PC-3 (cell line): Measurements from ENCODE around the gene PRKAB2. TPM values are rescaled to one million over a fixed set of nuclear protein-coding genes. Genes with fewer than 3 reads are reported as not detected.

ENCODE experiments used
- ATAC-seq: fragments of 200-7000 bp; cut with Tn5 transposase; 2 replicates; pipeline ENCODE4 v1.9.1; 2020; ENCODE audit warnings: mild to moderate bottlenecking, moderate library complexity
- BruUV-seq: library from RNA; stranded (reverse); fragments of 400-500 nt; replicated peaks from 2 replicates; lab custom pipeline; 2021; lab: Mats Ljungman, UMichigan
- CTCF ChIA-PET: fragments of 300-600 bp; sonication (Branson Sonifier 250); formaldehyde crosslinking; loops from one replicate; lab custom pipeline; 2022; ENCODE audit warnings: antibody characterized with exemption; lab: Charles Lee
- POLR2A ChIA-PET: fragments of 300-600 bp; sonication (Branson Sonifier 250); formaldehyde crosslinking; loops from one replicate; lab custom pipeline; 2022; ENCODE audit warnings: antibody characterized with exemption; ENCODE audit not compliant: unreplicated experiment; lab: Charles Lee
- DNase-seq: peaks from one replicate; pipeline ENCODE4 v3.0.0-alpha.2; 2015
- H2AFZ ChIP-seq: fragments of 300-600 bp; sonication (generic); 2 replicates; pipeline ENCODE4 v1.6.0; 2016; ENCODE audit warnings: antibody characterized with exemption, low read length
- H3F3A ChIP-seq: fragments of 300-600 bp; sonication (generic); one replicate; pipeline ENCODE4 v1.6.0; 2017; ENCODE audit warnings: antibody characterized with exemption, low read length, control low read depth, mild to moderate bottlenecking; ENCODE audit not compliant: unreplicated experiment
- H3K27ac ChIP-seq: fragments of 300-600 bp; sonication (generic); 2 replicates; pipeline ENCODE4 v1.5.1; 2016; ENCODE audit warnings: mild to moderate bottlenecking, low read length
- H3K27me3 ChIP-seq: fragments of 300-600 bp; sonication (generic); 2 replicates; pipeline ENCODE4 v1.6.1; 2016; ENCODE audit warnings: low read length, mixed read lengths
- H3K36me3 ChIP-seq: fragments of 300-600 bp; sonication (generic); 2 replicates; pipeline ENCODE4 v1.6.1; 2016; ENCODE audit warnings: low read depth, mixed run types, low read length, mixed read lengths
- H3K4me1 ChIP-seq: fragments of 300-600 bp; sonication (generic); 2 replicates; pipeline ENCODE4 v1.5.1; 2016; ENCODE audit warnings: low read length; ENCODE audit not compliant: insufficient read depth
- H3K4me2 ChIP-seq: fragments of 300-600 bp; sonication (generic); 2 replicates; pipeline ENCODE4 v1.6.0; 2016; ENCODE audit warnings: low read length
- H3K4me3 ChIP-seq: fragments of 300-600 bp; sonication (generic); 2 replicates; pipeline ENCODE4 v1.5.1; 2016; ENCODE audit warnings: mild to moderate bottlenecking, low read length, mixed read lengths
- H3K79me2 ChIP-seq: fragments of 300-600 bp; sonication (generic); 2 replicates; pipeline ENCODE4 v1.6.1; 2017; ENCODE audit warnings: low read length, mixed read lengths
- H3K9ac ChIP-seq: fragments of 300-600 bp; sonication (generic); 2 replicates; pipeline ENCODE4 v1.6.0; 2016; ENCODE audit warnings: mild to moderate bottlenecking, low read length
- H3K9me2 ChIP-seq: fragments of 300-600 bp; sonication (generic); replicated peaks from 2 replicates; pipeline ENCODE4 v1.6.1; 2016; ENCODE audit warnings: mixed run types, low read length, mixed read lengths
- H3K9me3 ChIP-seq: fragments of 300-600 bp; sonication (generic); 2 replicates; pipeline ENCODE4 v1.6.1; 2016; ENCODE audit warnings: low read length, mixed read lengths
- H4K20me1 ChIP-seq: fragments of 300-600 bp; sonication (generic); 2 replicates; pipeline ENCODE4 v1.6.1; 2016; ENCODE audit warnings: low read length, mixed read lengths
- CTCF ChIP-seq: fragments of 300-600 bp; sonication (generic); conservative IDR thresholded peaks from 2 replicates; pipeline ENCODE4 v1.5.1; 2017; ENCODE audit warnings: antibody characterized with exemption, low read depth, mild to moderate bottlenecking, low read length
- EZH2 ChIP-seq: fragments of 300-600 bp; sonication (generic); IDR thresholded peaks from one replicate; pipeline ENCODE4 v1.6.1; 2017; ENCODE audit warnings: antibody characterized with exemption, mild to moderate bottlenecking, low read length; ENCODE audit not compliant: unreplicated experiment
- EZH2phosphoT487 ChIP-seq: fragments of 300-600 bp; sonication (generic); IDR thresholded peaks from 2 replicates; pipeline ENCODE4 v1.6.1; 2018; ENCODE audit warnings: mild to moderate bottlenecking, antibody characterized with exemption, low read length, borderline replicate concordance
- intact Hi-C: fragments of 100-400 bp; cut with micrococcal nuclease; formaldehyde crosslinking; loops from 2 replicates; pipeline ENCODE4 v1.9.0; 2023
- total RNA-seq: library from RNA; depleted of rRNA; stranded (reverse); fragments of >200 nt; gene quantifications from 2 replicates; pipeline ENCODE4 v1.2.3, GENCODE V29; 2014

The PRKAB2 gene
- total RNA-seq, 1 experiment from 2014 or later = 16.0 TPM

GRCh38 chr1:147208619-147209018 is 36.3 kb upstream of the PRKAB2 start:
- H3K27ac ChIP-seq = no peak overlapping the region
- H4K20me1 ChIP-seq = no peaks in the 10 kb centered on the region
- ChIA-PET CTCF (no interaction called here), POLR2A (no interaction called here)
- H3K27me3 ChIP-seq = no peaks in the 10 kb centered on the region
- no peak overlapping the region for H2AFZ ChIP-seq
- BruUV-seq = no TSS peak
- no peak overlapping the region for H3K9ac ChIP-seq
- H3K4me3 ChIP-seq = no peak overlapping the region
- ATAC-seq (no peak), DNase-seq (no peak)
- intact Hi-C loops = no loop called here
- H3K79me2 ChIP-seq = no peaks in the 10 kb centered on the region
- TF ChIP-seq EZH2phosphoT487 (no peak), CTCF (no peak), EZH2 (no peak)
- H3K4me1 ChIP-seq = no peaks in the 10 kb centered on the region
- H3K9me3 ChIP-seq = no peaks in the 10 kb centered on the region
- H3F3A ChIP-seq = no peaks in the 10 kb centered on the region
- H3K4me2 ChIP-seq = no peak overlapping the region
- H3K36me3 ChIP-seq = no peaks in the 10 kb centered on the region
- no peaks in the 10 kb centered on the region; the same call in 1 of the 2 replicates for H3K9me2 ChIP-seq

DNA sequence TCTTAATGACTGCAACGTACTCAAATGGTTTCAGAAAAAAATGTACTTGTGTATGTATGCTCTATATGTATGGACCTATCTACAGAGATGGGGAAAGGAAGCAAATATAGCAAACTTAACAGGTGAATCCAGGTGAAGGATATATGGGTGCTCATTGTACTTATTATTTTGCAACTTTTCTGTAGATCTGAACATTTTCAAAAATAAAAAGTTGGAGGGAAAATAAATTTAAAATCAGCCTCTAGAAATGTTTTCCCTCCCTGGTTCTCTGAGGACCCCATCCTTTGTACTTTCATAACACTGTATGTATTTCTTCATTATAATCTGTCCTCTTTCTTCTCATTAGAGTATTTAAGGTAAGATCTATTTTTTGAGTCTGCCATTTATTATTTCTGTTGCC is 34.9 kb upstream of the PRKAB2 start:
- no peaks in the 10 kb centered on the region for H3K36me3 ChIP-seq
- no peak overlapping the region for H2AFZ ChIP-seq
- no peaks in the 10 kb centered on the region for H3K27me3 ChIP-seq
- no peaks in the 10 kb centered on the region for H3K9me3 ChIP-seq
- ChIA-PET CTCF (no interaction called here), POLR2A (no interaction called here)
- no peaks in the 10 kb centered on the region for H3F3A ChIP-seq
- H3K4me2 ChIP-seq = no peak overlapping the region
- H3K4me1 ChIP-seq = no peaks in the 10 kb centered on the region
- ATAC-seq = no peak
- H4K20me1 ChIP-seq = no peaks in the 10 kb centered on the region
- no peak overlapping the region for H3K4me3 ChIP-seq
- intact Hi-C loops = loop anchor here (2.0 kb wide), 1 partner anchor 18 kb away; no protein-coding TSS in a partner anchor
- no peak for DNase-seq
- no peaks in the 10 kb centered on the region for H3K79me2 ChIP-seq
- H3K27ac ChIP-seq = no peak overlapping the region
- no TSS peak for BruUV-seq
- TF ChIP-seq EZH2 (no peak), CTCF (no peak), EZH2phosphoT487 (no peak)
- H3K9me2 ChIP-seq = no peaks in the 10 kb centered on the region; the same call in 1 of the 2 replicates
- no peak overlapping the region for H3K9ac ChIP-seq

GRCh38 chr1:147204080-147204479 is 31.8 kb upstream of the PRKAB2 start:
- H3F3A ChIP-seq = no peaks in the 10 kb centered on the region
- H2AFZ ChIP-seq = no peak overlapping the region
- H3K9ac ChIP-seq = no peak overlapping the region
- H3K4me3 ChIP-seq = no peak overlapping the region
- no peaks in the 10 kb centered on the region for H3K27me3 ChIP-seq
- no peaks in the 10 kb centered on the region for H3K79me2 ChIP-seq
- H3K9me2 ChIP-seq = no peaks in the 10 kb centered on the region; the same call in 1 of the 2 replicates
- POLR2A ChIA-PET = no interaction called here
- H3K4me1 ChIP-seq = no peaks in the 10 kb centered on the region
- DNase-seq (no peak), ATAC-seq (no peak)
- intact Hi-C loops = no loop called here
- no peaks in the 10 kb centered on the region for H4K20me1 ChIP-seq
- H3K36me3 ChIP-seq = no peaks in the 10 kb centered on the region
- H3K4me2 ChIP-seq = no peak overlapping the region
- CTCF ChIA-PET = no interaction called here
- TF ChIP-seq CTCF = no peak
- no peak for TF ChIP-seq EZH2phosphoT487
- TF ChIP-seq EZH2 = no peak
- H3K27ac ChIP-seq = no peak overlapping the region
- no TSS peak for BruUV-seq
- no peaks in the 10 kb centered on the region for H3K9me3 ChIP-seq
